ENCODE measurements around the gene TESPA1. TPM values are rescaled to one million over a fixed set of nuclear protein-coding genes. Genes with fewer than 3 reads are reported as not detected.

Gene TESPA1
- total RNA-seq, 1 experiment from 2014 or later: 0.39 TPM

- no peak for TF ChIP-seq AFF4 (CRISPR knock-in tag; IDR thresholded peaks at IDR 0.05; ENCODE audit: borderline replicate concordance)
- no peak for TF ChIP-seq FOXP1 (CRISPR knock-in tag; IDR thresholded peaks at IDR 0.05; ENCODE audit: borderline replicate concordance)
- no peak for TF ChIP-seq CBFB (CRISPR knock-in tag; IDR thresholded peaks at IDR 0.05; ENCODE audit: low read depth)
- no peak for TF ChIP-seq NFYB (CRISPR knock-in tag; conservative IDR thresholded peaks at IDR 0.05; ENCODE audit: low read depth)
- TF ChIP-seq JUN (CRISPR knock-in tag; IDR thresholded peaks at IDR 0.05): no peak
- TF ChIP-seq OVOL2 (CRISPR knock-in tag; IDR thresholded peaks at IDR 0.05; ENCODE audit: borderline replicate concordance): no peak
- TF ChIP-seq TEAD4 (CRISPR knock-in tag; IDR thresholded peaks at IDR 0.05): no peak
- no peak for TF ChIP-seq ZNF423 (CRISPR knock-in tag; IDR thresholded peaks at IDR 0.05)
- no peak for TF ChIP-seq MYBL2 (CRISPR knock-in tag; IDR thresholded peaks at IDR 0.05)
These were observed 2.8 kb downstream of the TESPA1 start (continued) for GRCh38 chr12:54981796-54982195.

GRCh38 chr12:54980341-54980740, 4.2 kb downstream of the TESPA1 start:
- Mint-ChIP-seq H3K36me3 (no peaks in the 10 kb centered on the region), H3K4me3 (no peak overlapping the region), H3K27ac (no peak overlapping the region), H3K4me1 (peaks cover 15% of the 10 kb centered on the region), H3K27me3 (ENCODE audit: low read depth) (no peaks in the 10 kb centered on the region), H3K9me3 (no peaks in the 10 kb centered on the region)
- POLR2A ChIA-PET: no interaction called here
- ATAC-seq: no peak
- no peak for DNase-seq (ENCODE audit: low spot score)
- TF ChIP-seq AFF4 (CRISPR knock-in tag; IDR thresholded peaks at IDR 0.05; ENCODE audit: borderline replicate concordance) (no peak), NR2C2 (CRISPR knock-in tag; IDR thresholded peaks at IDR 0.05) (no peak)
- CTCF ChIA-PET: interaction anchor here (1.0 to 1.4 kb wide), 2 partner anchors 12 to 92 kb away, joined by 4 read pairs; no protein-coding TSS in a partner anchor

GRCh38 chr12:54977857-54978256, 6.7 kb downstream of the TESPA1 start:
- TF ChIP-seq PRDM15 (CRISPR knock-in tag; IDR thresholded peaks at IDR 0.05) (no peak), ZNF317 (CRISPR knock-in tag; IDR thresholded peaks at IDR 0.05; ENCODE audit: borderline replicate concordance, low read depth) (no peak), SOX15 (CRISPR knock-in tag; IDR thresholded peaks at IDR 0.05) (no peak), CTCF (IDR thresholded peaks at IDR 0.05) (no peak), TEAD1 (CRISPR knock-in tag; IDR thresholded peaks at IDR 0.05) (no peak), OVOL2 (CRISPR knock-in tag; IDR thresholded peaks at IDR 0.05; ENCODE audit: borderline replicate concordance) (no peak), MAX (CRISPR knock-in tag; IDR thresholded peaks at IDR 0.05) (no peak), ELF4 (CRISPR knock-in tag; IDR thresholded peaks at IDR 0.05; ENCODE audit: low read depth) (no peak), USF1 (CRISPR knock-in tag; IDR thresholded peaks at IDR 0.05) (no peak), CREB1 (CRISPR knock-in tag; IDR thresholded peaks at IDR 0.05) (no peak), ZNF396 (CRISPR knock-in tag; IDR thresholded peaks at IDR 0.05; ENCODE audit: borderline replicate concordance) (no peak)
- CTCF ChIA-PET: interaction anchor here (0.9 to 5.0 kb wide), 3 partner anchors 95 to 319 kb away, joined by 3 to 44 read pairs (median 11); no protein-coding TSS in a partner anchor

More at GRCh38 chr12:54977857-54978256, 6.7 kb downstream of the TESPA1 start:
- Mint-ChIP-seq H3K36me3 (no peaks in the 10 kb centered on the region), H3K9me3 (no peaks in the 10 kb centered on the region), H3K4me1 (peaks cover 18% of the 10 kb centered on the region), H3K4me3 (no peak overlapping the region), H3K27me3 (ENCODE audit: low read depth) (no peaks in the 10 kb centered on the region), H3K27ac (no peak overlapping the region)
- DNase-seq (ENCODE audit: low spot score) (no peak), ATAC-seq (no peak)
- POLR2A ChIA-PET: no interaction called here
